ENCODE measurements around the gene PLEKHM1. TPM values are rescaled to one million over a fixed set of nuclear protein-coding genes. Genes with fewer than 3 reads are reported as not detected.

Gene PLEKHM1
- total RNA-seq, 4 donors from 2014 or later: 43.6 to 111 (median 47.6) TPM

DNA sequence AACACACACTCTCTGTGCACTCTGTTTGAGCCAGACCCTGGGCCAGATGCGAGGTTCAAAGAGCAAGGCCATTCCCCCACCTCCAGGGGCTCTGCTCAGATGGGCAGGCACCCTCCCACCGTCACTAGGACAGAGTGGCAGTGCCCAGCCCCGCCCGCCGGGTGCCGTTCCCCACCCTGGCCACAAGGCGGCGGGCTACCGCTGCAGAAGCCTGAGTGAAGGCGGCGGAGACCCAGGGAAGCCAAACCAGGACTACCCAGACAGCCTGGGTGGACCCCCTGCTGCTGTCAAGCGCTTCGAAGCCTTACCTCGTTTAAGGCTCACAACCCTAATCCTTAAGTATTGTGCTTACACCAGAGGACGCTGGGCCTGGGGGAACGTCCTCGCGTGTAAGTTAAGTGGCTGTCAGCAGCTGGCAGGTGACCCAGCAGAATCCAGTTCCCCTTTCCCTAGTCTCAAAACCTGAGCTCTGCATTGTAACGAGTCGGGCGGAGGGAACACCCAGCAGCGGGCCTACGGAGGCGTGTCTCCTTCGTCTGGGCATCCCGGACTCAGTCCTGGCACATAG lies 62.4 kb downstream of the PLEKHM1 start:
- Histone ChIP-seq H3K4me3 (peak overlapping the region in 1 of 4 donors; percentile 5), H3K27ac (peak overlapping the region; percentile 64 to 71 (median 66)), H3K9me3 (no peaks in the 10 kb centered on the region), H3K36me3 (no peaks in the 10 kb centered on the region), H3K27me3 (peaks cover 32% of the 10 kb centered on the region), H3K4me1 (peaks cover 32 to 56% (median 41%) of the 10 kb centered on the region in 4 donors)
- TF ChIP-seq POLR2AphosphoS5 (IDR thresholded peaks at IDR 0.05) (peak in 1 of 3 donors; percentile 42), EP300 (IDR thresholded peaks at IDR 0.05; ENCODE audit: low read depth) (no peak), POLR2A (IDR thresholded peaks at IDR 0.05) (no peak)
- TF ChIP-seq, protein P1, sequence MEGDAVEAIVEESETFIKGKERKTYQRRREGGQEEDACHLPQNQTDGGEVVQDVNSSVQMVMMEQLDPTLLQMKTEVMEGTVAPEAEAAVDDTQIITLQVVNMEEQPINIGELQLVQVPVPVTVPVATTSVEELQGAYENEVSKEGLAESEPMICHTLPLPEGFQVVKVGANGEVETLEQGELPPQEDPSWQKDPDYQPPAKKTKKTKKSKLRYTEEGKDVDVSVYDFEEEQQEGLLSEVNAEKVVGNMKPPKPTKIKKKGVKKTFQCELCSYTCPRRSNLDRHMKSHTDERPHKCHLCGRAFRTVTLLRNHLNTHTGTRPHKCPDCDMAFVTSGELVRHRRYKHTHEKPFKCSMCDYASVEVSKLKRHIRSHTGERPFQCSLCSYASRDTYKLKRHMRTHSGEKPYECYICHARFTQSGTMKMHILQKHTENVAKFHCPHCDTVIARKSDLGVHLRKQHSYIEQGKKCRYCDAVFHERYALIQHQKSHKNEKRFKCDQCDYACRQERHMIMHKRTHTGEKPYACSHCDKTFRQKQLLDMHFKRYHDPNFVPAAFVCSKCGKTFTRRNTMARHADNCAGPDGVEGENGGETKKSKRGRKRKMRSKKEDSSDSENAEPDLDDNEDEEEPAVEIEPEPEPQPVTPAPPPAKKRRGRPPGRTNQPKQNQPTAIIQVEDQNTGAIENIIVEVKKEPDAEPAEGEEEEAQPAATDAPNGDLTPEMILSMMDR (IDR thresholded peaks at IDR 0.05): peak; percentile 98 to 100 (median 99)
- intact Hi-C loops (cut with DNase I; ENCODE audit: low total_unique reads): no loop called here
- peak; percentile 84 for DNase-seq
- in situ Hi-C loops (cut with MboI; ENCODE audit: low pct_ligation_motif_present in 1 of 4, low pct_unique_long_range_greater_than_20kb in 1 of 4, low sequenced_read_pairs in 3 of 4): loop anchor here in 1 of 4 donors (25.0 kb wide), 1 partner anchor 159 kb away; no protein-coding TSS in a partner anchor
- 1% methylated on average over 26 of the region's 26 CpGs; no CpG with 5 or more reads in 1 of the 2 donors for WGBS, 2 donors (ENCODE audit: low coverage in 1 of 2)

DNA sequence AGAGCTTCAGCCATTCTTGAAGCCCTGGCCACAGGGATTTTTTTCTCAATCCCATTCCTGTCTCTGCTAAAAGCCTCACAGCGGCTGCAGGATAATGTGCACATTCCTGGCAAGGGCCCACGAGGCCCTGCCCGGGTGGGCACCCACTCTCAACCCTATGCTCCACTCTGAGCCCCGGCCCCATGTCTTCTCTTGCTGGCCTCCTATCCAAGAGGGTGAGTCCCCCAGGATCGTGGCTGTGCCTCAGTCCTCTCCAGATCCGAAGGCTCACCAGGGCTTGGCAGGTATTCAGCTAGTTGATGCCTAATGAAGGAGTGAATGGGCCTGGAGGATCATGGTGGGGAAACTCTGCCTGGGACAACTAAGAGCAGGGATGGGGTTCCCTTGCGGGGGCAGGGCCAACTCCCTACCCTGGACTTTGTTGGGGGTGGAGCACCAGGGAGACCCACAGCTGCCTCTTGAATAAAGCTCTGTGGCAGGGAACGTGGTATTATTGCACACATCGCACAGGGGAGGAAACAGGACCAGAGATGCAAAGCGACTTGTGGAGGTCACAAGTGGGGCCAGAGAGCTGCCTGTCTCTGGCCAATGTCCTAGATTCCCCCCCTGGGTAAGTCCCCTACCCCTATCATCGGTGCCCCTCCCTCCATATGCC lies 63.2 kb downstream of the PLEKHM1 start:
- H3K9me3 ChIP-seq: no peaks in the 10 kb centered on the region
- H3K4me1 ChIP-seq: peaks cover 27 to 48% (median 33%) of the 10 kb centered on the region in 4 donors
- intact Hi-C loops (cut with DNase I; ENCODE audit: low total_unique reads): no loop called here
- no peak overlapping the region for H3K4me3 ChIP-seq
- in situ Hi-C loops (cut with MboI; ENCODE audit: low pct_ligation_motif_present in 1 of 4, low pct_unique_long_range_greater_than_20kb in 1 of 4, low sequenced_read_pairs in 3 of 4): loop anchor here in 1 of 4 donors (25.0 kb wide), 1 partner anchor 160 kb away; no protein-coding TSS in a partner anchor
- H3K36me3 ChIP-seq: no peaks in the 10 kb centered on the region
- TF ChIP-seq POLR2AphosphoS5 (IDR thresholded peaks at IDR 0.05) (no peak), EP300 (IDR thresholded peaks at IDR 0.05; ENCODE audit: low read depth) (no peak), POLR2A (IDR thresholded peaks at IDR 0.05) (no peak)
- TF ChIP-seq, protein P1 (IDR thresholded peaks at IDR 0.05): no peak
- WGBS, 2 donors (ENCODE audit: low coverage in 1 of 2): 72% methylated on average over 11 of the region's 11 CpGs; no CpG with 5 or more reads in 1 of the 2 donors
- DNase-seq: no peak
- H3K27ac ChIP-seq: peak overlapping the region in 2 of 4 donors; percentile 66 to 71
- peaks cover 32% of the 10 kb centered on the region for H3K27me3 ChIP-seq

DNA sequence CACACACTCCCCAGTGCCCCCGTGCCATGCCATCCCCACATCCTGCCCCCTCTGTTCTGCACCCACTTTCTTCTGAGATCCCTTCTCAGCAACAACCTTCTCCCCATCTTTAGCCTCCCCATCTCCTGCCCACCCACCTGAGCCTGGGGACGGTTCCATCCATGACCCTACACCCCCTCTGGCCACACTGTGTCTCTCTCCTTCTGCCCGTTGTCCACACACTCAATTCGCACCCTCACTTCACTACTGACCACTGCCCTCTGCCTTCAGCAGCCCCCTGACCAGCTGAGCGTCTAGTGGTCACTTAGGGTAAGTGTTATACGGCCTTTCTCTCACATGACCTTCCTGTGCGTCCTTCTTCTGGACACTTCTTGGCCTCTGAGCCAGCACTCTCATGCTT lies 64.0 kb downstream of the PLEKHM1 start:
- intact Hi-C loops (cut with DNase I; ENCODE audit: low total_unique reads): no loop called here
- peaks cover 24 to 45% (median 28%) of the 10 kb centered on the region in 4 donors for H3K4me1 ChIP-seq
- TF ChIP-seq EP300 (IDR thresholded peaks at IDR 0.05; ENCODE audit: low read depth) (no peak), POLR2AphosphoS5 (IDR thresholded peaks at IDR 0.05) (no peak), POLR2A (IDR thresholded peaks at IDR 0.05) (no peak)
- TF ChIP-seq, protein P1 (IDR thresholded peaks at IDR 0.05): no peak
- H3K36me3 ChIP-seq: no peaks in the 10 kb centered on the region
- H3K9me3 ChIP-seq: no peaks in the 10 kb centered on the region
- in situ Hi-C loops (cut with MboI; ENCODE audit: low pct_ligation_motif_present in 1 of 4, low pct_unique_long_range_greater_than_20kb in 1 of 4, low sequenced_read_pairs in 3 of 4): loop anchor here in 1 of 4 donors (25.0 kb wide), 1 partner anchor 161 kb away; no protein-coding TSS in a partner anchor
- 75 to 100% methylated on average over 3 to 7 of the region's 7 CpGs for WGBS, 2 donors (ENCODE audit: low coverage in 1 of 2)
- peak overlapping the region in 2 of 4 donors; percentile 71 to 89 for H3K27ac ChIP-seq
- no peak overlapping the region for H3K4me3 ChIP-seq
- no peak for DNase-seq
- H3K27me3 ChIP-seq: peaks cover 30% of the 10 kb centered on the region

DNA sequence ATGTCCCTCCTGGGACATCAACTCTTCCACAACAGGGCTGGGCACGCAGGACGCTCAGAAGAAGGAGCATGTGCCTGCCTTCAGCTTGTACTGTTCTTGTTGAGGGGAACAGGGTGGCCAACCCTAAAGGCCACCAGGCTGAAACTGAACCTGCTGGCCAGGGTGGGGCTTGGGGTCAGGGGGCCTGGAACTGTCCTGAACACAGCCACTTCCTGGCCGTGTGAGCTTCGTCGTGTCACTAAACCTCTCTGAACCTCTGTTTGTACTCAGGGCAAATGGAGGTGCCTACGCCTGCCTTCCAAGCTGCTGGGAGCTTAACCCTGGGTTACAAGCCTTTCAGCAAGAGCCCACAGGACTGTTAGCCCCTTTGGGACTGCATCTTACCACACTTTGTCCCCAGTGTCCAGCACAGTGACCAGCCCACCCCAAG lies 64.5 kb downstream of the PLEKHM1 start:
- DNase-seq: no peak
- peak overlapping the region; percentile 71 to 91 (median 87) for H3K27ac ChIP-seq
- H3K4me1 ChIP-seq: peaks cover 21 to 39% (median 23%) of the 10 kb centered on the region in 4 donors
- intact Hi-C loops (cut with DNase I; ENCODE audit: low total_unique reads): no loop called here
- peaks cover 24% of the 10 kb centered on the region for H3K27me3 ChIP-seq
- H3K36me3 ChIP-seq: no peaks in the 10 kb centered on the region
- no peak overlapping the region for H3K4me3 ChIP-seq
- H3K9me3 ChIP-seq: no peaks in the 10 kb centered on the region
- TF ChIP-seq POLR2AphosphoS5 (IDR thresholded peaks at IDR 0.05) (no peak), EP300 (IDR thresholded peaks at IDR 0.05; ENCODE audit: low read depth) (no peak), POLR2A (IDR thresholded peaks at IDR 0.05) (no peak)
- TF ChIP-seq, protein P1 (IDR thresholded peaks at IDR 0.05): no peak
- in situ Hi-C loops (cut with MboI; ENCODE audit: low pct_ligation_motif_present in 1 of 4, low pct_unique_long_range_greater_than_20kb in 1 of 4, low sequenced_read_pairs in 3 of 4): loop anchor here in 1 of 4 donors (25.0 kb wide), 1 partner anchor 161 kb away; no protein-coding TSS in a partner anchor
- WGBS, 2 donors (ENCODE audit: low coverage in 1 of 2): 64% methylated on average over 6 of the region's 6 CpGs; no CpG with 5 or more reads in 1 of the 2 donors
